Liver (tissue), 3 donors: ENCODE measurements around the gene RALGDS.

Experiments used
- ATF3 ChIP-seq: IDR thresholded peaks from 2 replicates; pipeline ENCODE4 v1.6.1; 2016; ENCODE audit warnings: antibody characterized with exemption
- CTCF ChIP-seq: fragments of 150-350 bp; IDR thresholded peaks from 2 replicates; pipeline ENCODE4 v1.5.1; 2017; ENCODE audit warnings: improper control_type of control experiment, low read depth, low read length; ENCODE audit not compliant: missing input control
- SP1 ChIP-seq: IDR thresholded peaks from 2 replicates; pipeline ENCODE4 v1.6.1; 2018; ENCODE audit warnings: antibody characterized with exemption, mild to moderate bottlenecking
- TAF1 ChIP-seq: conservative IDR thresholded peaks from 2 replicates; pipeline ENCODE4 v1.6.1; 2016; ENCODE audit warnings: antibody characterized with exemption, mild to moderate bottlenecking
- YY1 ChIP-seq: IDR thresholded peaks from 2 replicates; pipeline ENCODE4 v1.6.1; 2016; ENCODE audit warnings: antibody characterized with exemption, mild to moderate bottlenecking
- TF ChIP-seq, protein P1 (sequence below): IDR thresholded peaks from 2 replicates; pipeline ENCODE4 v1.6.1; 2016; ENCODE audit warnings: antibody characterized with exemption
- TF ChIP-seq, protein P2 (sequence below): IDR thresholded peaks from 2 replicates; pipeline ENCODE4 v1.6.1; 2016; ENCODE audit warnings: antibody characterized with exemption
- donor health status: healthy.
- donor health status: healthy.

DNA sequence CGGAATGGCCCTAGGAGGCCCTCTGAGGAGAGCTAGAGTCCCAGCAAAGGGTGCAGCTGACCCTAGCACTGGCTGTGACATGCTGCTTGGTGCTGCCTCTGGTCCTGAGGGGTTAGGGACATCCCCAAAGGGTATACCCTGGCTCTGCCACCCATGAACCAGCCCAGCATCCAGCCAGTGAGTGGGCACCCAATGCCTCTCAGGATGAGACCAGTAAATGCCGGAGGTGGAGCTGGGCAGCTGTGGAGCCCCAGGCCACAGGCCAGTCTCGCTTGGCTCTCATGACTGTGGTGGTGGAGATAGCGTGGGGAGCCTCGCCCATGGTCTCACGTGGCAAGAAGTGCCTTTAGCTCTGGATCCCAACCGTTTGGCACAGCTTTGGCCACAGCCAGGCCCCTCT lies 63.0 kb downstream of the RALGDS start:
- TF ChIP-seq, protein P1, sequence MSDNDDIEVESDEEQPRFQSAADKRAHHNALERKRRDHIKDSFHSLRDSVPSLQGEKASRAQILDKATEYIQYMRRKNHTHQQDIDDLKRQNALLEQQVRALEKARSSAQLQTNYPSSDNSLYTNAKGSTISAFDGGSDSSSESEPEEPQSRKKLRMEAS, result no peak
- TF ChIP-seq CTCF (no peak), TAF1 (no peak), SP1 (no peak), ATF3 (no peak), YY1 (no peak)
- TF ChIP-seq, protein P2, sequence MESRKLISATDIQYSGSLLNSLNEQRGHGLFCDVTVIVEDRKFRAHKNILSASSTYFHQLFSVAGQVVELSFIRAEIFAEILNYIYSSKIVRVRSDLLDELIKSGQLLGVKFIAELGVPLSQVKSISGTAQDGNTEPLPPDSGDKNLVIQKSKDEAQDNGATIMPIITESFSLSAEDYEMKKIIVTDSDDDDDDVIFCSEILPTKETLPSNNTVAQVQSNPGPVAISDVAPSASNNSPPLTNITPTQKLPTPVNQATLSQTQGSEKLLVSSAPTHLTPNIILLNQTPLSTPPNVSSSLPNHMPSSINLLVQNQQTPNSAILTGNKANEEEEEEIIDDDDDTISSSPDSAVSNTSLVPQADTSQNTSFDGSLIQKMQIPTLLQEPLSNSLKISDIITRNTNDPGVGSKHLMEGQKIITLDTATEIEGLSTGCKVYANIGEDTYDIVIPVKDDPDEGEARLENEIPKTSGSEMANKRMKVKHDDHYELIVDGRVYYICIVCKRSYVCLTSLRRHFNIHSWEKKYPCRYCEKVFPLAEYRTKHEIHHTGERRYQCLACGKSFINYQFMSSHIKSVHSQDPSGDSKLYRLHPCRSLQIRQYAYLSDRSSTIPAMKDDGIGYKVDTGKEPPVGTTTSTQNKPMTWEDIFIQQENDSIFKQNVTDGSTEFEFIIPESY, result no peak
